ENCODE measurements around the gene FUT8. TPM values are rescaled to one million over a fixed set of nuclear protein-coding genes. Genes with fewer than 3 reads are reported as not detected.

The FUT8 gene
- total RNA-seq, 1 donor from 2014 or later = 7.8 TPM

GRCh38 chr14:65482757-65483438, 70.4 kb downstream of the FUT8 start:
- TF ChIP-seq CTCF (IDR thresholded peaks at IDR 0.05; ENCODE audit: borderline replicate concordance) = no peak
- no peak for DNase-seq
- intact Hi-C loops (cut with micrococcal nuclease) = no loop called here
- Histone ChIP-seq H3K9me3 (replicated peaks) (no peaks in the 10 kb centered on the region), H3K4me3 (no peak overlapping the region), H3K27me3 (ENCODE audit: low read depth) (no peaks in the 10 kb centered on the region), H3K27ac (replicated peaks) (no peak overlapping the region), H3K36me3 (no peaks in the 10 kb centered on the region), H3K4me1 (peaks cover 12% of the 10 kb centered on the region)

- intact Hi-C loops (cut with micrococcal nuclease) = no loop called here
- no peak overlapping the region for H3K4me3 ChIP-seq
- no peak for DNase-seq
- no peaks in the 10 kb centered on the region for H3K27me3 ChIP-seq (ENCODE audit: low read depth)
- no peak overlapping the region for H3K27ac ChIP-seq (replicated peaks)
- no peaks in the 10 kb centered on the region for H3K9me3 ChIP-seq (replicated peaks)
- H3K36me3 ChIP-seq = no peaks in the 10 kb centered on the region
- peaks cover 12% of the 10 kb centered on the region for H3K4me1 ChIP-seq
- no peak for TF ChIP-seq CTCF (IDR thresholded peaks at IDR 0.05; ENCODE audit: borderline replicate concordance)
Observed at GRCh38 chr14:65483647-65484046, 71.1 kb downstream of the FUT8 start.

- TF ChIP-seq CTCF (IDR thresholded peaks at IDR 0.05; ENCODE audit: borderline replicate concordance) = no peak
- Histone ChIP-seq H3K27me3 (ENCODE audit: low read depth) (no peaks in the 10 kb centered on the region), H3K4me1 (peaks cover 12% of the 10 kb centered on the region), H3K4me3 (no peak overlapping the region), H3K27ac (replicated peaks) (no peak overlapping the region), H3K36me3 (no peaks in the 10 kb centered on the region), H3K9me3 (replicated peaks) (no peaks in the 10 kb centered on the region)
- DNase-seq = no peak
- intact Hi-C loops (cut with micrococcal nuclease) = no loop called here
Observed at GRCh38 chr14:65485516-65485915, 73.0 kb downstream of the FUT8 start.

GRCh38 chr14:65486863-65487262, 74.3 kb downstream of the FUT8 start:
- Histone ChIP-seq H3K4me1 (peaks cover 16% of the 10 kb centered on the region), H3K9me3 (replicated peaks) (no peaks in the 10 kb centered on the region), H3K36me3 (no peaks in the 10 kb centered on the region), H3K27ac (replicated peaks) (no peak overlapping the region), H3K4me3 (no peak overlapping the region), H3K27me3 (ENCODE audit: low read depth) (no peaks in the 10 kb centered on the region)
- no peak for DNase-seq
- intact Hi-C loops (cut with micrococcal nuclease) = no loop called here
- no peak for TF ChIP-seq CTCF (IDR thresholded peaks at IDR 0.05; ENCODE audit: borderline replicate concordance)

GRCh38 chr14:65487783-65488494, 75.4 kb downstream of the FUT8 start:
- no peak for TF ChIP-seq CTCF (IDR thresholded peaks at IDR 0.05; ENCODE audit: borderline replicate concordance)

More at GRCh38 chr14:65487783-65488494, 75.4 kb downstream of the FUT8 start:
- no peaks in the 10 kb centered on the region for H3K36me3 ChIP-seq
- no peaks in the 10 kb centered on the region for H3K9me3 ChIP-seq (replicated peaks)
- no peaks in the 10 kb centered on the region for H3K27me3 ChIP-seq (ENCODE audit: low read depth)
- H3K27ac ChIP-seq (replicated peaks) = no peak overlapping the region
- no peak overlapping the region for H3K4me3 ChIP-seq
- peaks cover 9% of the 10 kb centered on the region for H3K4me1 ChIP-seq
- intact Hi-C loops (cut with micrococcal nuclease) = no loop called here
- no peak for DNase-seq
